MM.1S (cell line): ENCODE measurements around the gene VIM.

Experiments used
- DNase-seq: peaks from one replicate; pipeline ENCODE4 v3.0.0-alpha.2; 2015
- H2AFZ ChIP-seq: fragments of 300-600 bp; sonication (generic); 2 replicates; pipeline ENCODE4 v1.6.0; 2016; ENCODE audit warnings: antibody characterized with exemption, low read length
- H3F3A ChIP-seq: fragments of 300-600 bp; sonication (generic); 2 replicates; pipeline ENCODE4 v1.6.1; 2016; ENCODE audit warnings: mild to moderate bottlenecking, antibody characterized with exemption, low read length, moderate library complexity, mixed read lengths; ENCODE audit not compliant: insufficient read depth
- H3K27ac ChIP-seq: fragments of 300-600 bp; sonication (generic); 2 replicates; pipeline ENCODE4 v1.5.1; 2016; ENCODE audit warnings: mild to moderate bottlenecking, low read length
- H3K27me3 ChIP-seq: fragments of 300-600 bp; sonication (generic); replicated peaks from 2 replicates; pipeline ENCODE4 v1.6.0; 2016; ENCODE audit warnings: low read length; ENCODE audit not compliant: insufficient read depth
- H3K36me3 ChIP-seq: fragments of 300-600 bp; sonication (generic); replicated peaks from 2 replicates; pipeline ENCODE4 v1.6.1; 2016; ENCODE audit warnings: mild to moderate bottlenecking, low read length, mixed read lengths; ENCODE audit not compliant: insufficient read depth
- H3K4me1 ChIP-seq: fragments of 300-600 bp; sonication (generic); 2 replicates; pipeline ENCODE4 v1.6.1; 2016; ENCODE audit warnings: low read length, mixed read lengths
- H3K4me2 ChIP-seq: fragments of 300-600 bp; sonication (generic); 2 replicates; pipeline ENCODE4 v1.6.0; 2016; ENCODE audit warnings: low read depth, low read length
- H3K4me3 ChIP-seq: fragments of 300-600 bp; sonication (generic); 2 replicates; pipeline ENCODE4 v1.5.1; 2016; ENCODE audit warnings: low read length, mixed read lengths
- H3K79me2 ChIP-seq: fragments of 300-600 bp; sonication (generic); 2 replicates; pipeline ENCODE4 v1.6.1; 2016; ENCODE audit warnings: mixed run types, low read length, mixed read lengths
- H3K9ac ChIP-seq: fragments of 300-600 bp; sonication (generic); 2 replicates; pipeline ENCODE4 v1.6.1; 2016; ENCODE audit warnings: low read length, mixed read lengths
- H3K9me2 ChIP-seq: fragments of 300-600 bp; sonication (generic); replicated peaks from 2 replicates; pipeline ENCODE4 v1.6.1; 2016; ENCODE audit warnings: mild to moderate bottlenecking, low read length, mixed read lengths; ENCODE audit not compliant: insufficient read depth
- H3K9me3 ChIP-seq: fragments of 300-600 bp; sonication (generic); replicated peaks from 2 replicates; pipeline ENCODE4 v1.6.1; 2016; ENCODE audit warnings: mild to moderate bottlenecking, low read length, mixed read lengths; ENCODE audit not compliant: insufficient read depth
- H4K20me1 ChIP-seq: fragments of 300-600 bp; sonication (generic); 2 replicates; pipeline ENCODE4 v1.6.1; 2016; ENCODE audit warnings: mild to moderate bottlenecking, low read length, moderate library complexity, mixed read lengths; ENCODE audit not compliant: insufficient read depth
- EZH2 ChIP-seq: fragments of 300-600 bp; sonication (generic); optimal IDR thresholded peaks from 2 replicates; pipeline ENCODE3; 2017; ENCODE audit warnings: low read depth, mild to moderate bottlenecking, antibody characterized with exemption, low read length, mixed read lengths
- EZH2phosphoT487 ChIP-seq: fragments of 300-600 bp; sonication (generic); IDR thresholded peaks from 2 replicates; pipeline ENCODE4 v1.6.1; 2018; ENCODE audit warnings: antibody characterized with exemption, low read length
- TF ChIP-seq, protein P1 (sequence below): fragments of 300-600 bp; sonication (generic); IDR thresholded peaks from 2 replicates; pipeline ENCODE4 v1.5.1; 2016; ENCODE audit warnings: antibody characterized with exemption, low read length, mixed read lengths

VIM gene

GRCh38 chr10:17272648-17273047 is 44.6 kb downstream of the VIM start:
- no peak overlapping the region for H3K4me2 ChIP-seq
- no peak for DNase-seq
- no peaks in the 10 kb centered on the region for H3K79me2 ChIP-seq
- no peaks in the 10 kb centered on the region for H3K9me2 ChIP-seq
- no peaks in the 10 kb centered on the region for H3K9me3 ChIP-seq
- H4K20me1 ChIP-seq = no peaks in the 10 kb centered on the region
- H3K27me3 ChIP-seq = no peaks in the 10 kb centered on the region
- H3K9ac ChIP-seq = no peak overlapping the region
- no peaks in the 10 kb centered on the region for H3K4me1 ChIP-seq
- H3F3A ChIP-seq = no peaks in the 10 kb centered on the region
- no peaks in the 10 kb centered on the region for H3K36me3 ChIP-seq
- no peak overlapping the region for H2AFZ ChIP-seq
- no peak overlapping the region for H3K27ac ChIP-seq
- H3K4me3 ChIP-seq = no peak overlapping the region
- TF ChIP-seq EZH2phosphoT487 (no peak), EZH2 (no peak)
- TF ChIP-seq, protein P1, sequence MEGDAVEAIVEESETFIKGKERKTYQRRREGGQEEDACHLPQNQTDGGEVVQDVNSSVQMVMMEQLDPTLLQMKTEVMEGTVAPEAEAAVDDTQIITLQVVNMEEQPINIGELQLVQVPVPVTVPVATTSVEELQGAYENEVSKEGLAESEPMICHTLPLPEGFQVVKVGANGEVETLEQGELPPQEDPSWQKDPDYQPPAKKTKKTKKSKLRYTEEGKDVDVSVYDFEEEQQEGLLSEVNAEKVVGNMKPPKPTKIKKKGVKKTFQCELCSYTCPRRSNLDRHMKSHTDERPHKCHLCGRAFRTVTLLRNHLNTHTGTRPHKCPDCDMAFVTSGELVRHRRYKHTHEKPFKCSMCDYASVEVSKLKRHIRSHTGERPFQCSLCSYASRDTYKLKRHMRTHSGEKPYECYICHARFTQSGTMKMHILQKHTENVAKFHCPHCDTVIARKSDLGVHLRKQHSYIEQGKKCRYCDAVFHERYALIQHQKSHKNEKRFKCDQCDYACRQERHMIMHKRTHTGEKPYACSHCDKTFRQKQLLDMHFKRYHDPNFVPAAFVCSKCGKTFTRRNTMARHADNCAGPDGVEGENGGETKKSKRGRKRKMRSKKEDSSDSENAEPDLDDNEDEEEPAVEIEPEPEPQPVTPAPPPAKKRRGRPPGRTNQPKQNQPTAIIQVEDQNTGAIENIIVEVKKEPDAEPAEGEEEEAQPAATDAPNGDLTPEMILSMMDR = no peak

GRCh38 chr10:17273403-17273802 is 45.4 kb downstream of the VIM start:
- H3K27ac ChIP-seq = no peak overlapping the region
- no peaks in the 10 kb centered on the region for H3K9me3 ChIP-seq
- no peaks in the 10 kb centered on the region for H3F3A ChIP-seq
- no peaks in the 10 kb centered on the region for H3K9me2 ChIP-seq
- H3K4me3 ChIP-seq = no peak overlapping the region
- no peak overlapping the region for H3K4me2 ChIP-seq
- DNase-seq = no peak
- H3K9ac ChIP-seq = no peak overlapping the region
- H2AFZ ChIP-seq = no peak overlapping the region
- H3K36me3 ChIP-seq = no peaks in the 10 kb centered on the region
- H4K20me1 ChIP-seq = no peaks in the 10 kb centered on the region
- no peaks in the 10 kb centered on the region for H3K4me1 ChIP-seq
- H3K79me2 ChIP-seq = no peaks in the 10 kb centered on the region
- no peaks in the 10 kb centered on the region for H3K27me3 ChIP-seq
- TF ChIP-seq, protein P1 = no peak
- TF ChIP-seq EZH2 = no peak
- TF ChIP-seq EZH2phosphoT487 = no peak

- Histone ChIP-seq H3K27ac (no peak overlapping the region), H3K27me3 (no peaks in the 10 kb centered on the region), H3K36me3 (no peaks in the 10 kb centered on the region), H3K79me2 (no peaks in the 10 kb centered on the region), H2AFZ (no peak overlapping the region), H3K9me3 (no peaks in the 10 kb centered on the region), H4K20me1 (no peaks in the 10 kb centered on the region), H3K4me1 (no peaks in the 10 kb centered on the region), H3K4me3 (no peak overlapping the region), H3K9ac (no peak overlapping the region), H3F3A (no peaks in the 10 kb centered on the region), H3K4me2 (no peak overlapping the region), H3K9me2 (no peaks in the 10 kb centered on the region)
- TF ChIP-seq EZH2 = no peak
- TF ChIP-seq, protein P1 = no peak
- DNase-seq = no peak
Observed at GRCh38 chr10:17276756-17277424, 48.8 kb downstream of the VIM start.
